Measurements from ENCODE around the gene HOXD3.

GRCh38 chr2:176160986-176161824, 4.1 kb downstream of the HOXD3 start:
- TF ChIP-seq CTCF (IDR thresholded peaks at IDR 0.05) (no peak), POLR2A (IDR thresholded peaks at IDR 0.05) (no peak)

Measured in lower leg skin (tissue), 3 donors.